K562 (cell line): ENCODE data around the gene MOB3B. TPM values are rescaled to one million over a fixed set of nuclear protein-coding genes. Genes with fewer than 3 reads are reported as not detected.

Experiments
- ATAC-seq: fragments of 200-7000 bp; cut with Tn5 transposase; 3 replicates; pipeline ENCODE4 v1.9.1; 2020; ENCODE audit warnings: moderate library complexity
- BruUV-seq: library from RNA; stranded (reverse); fragments of 400-500 nt; replicated peaks from 2 replicates; lab custom pipeline; 2021; lab: Mats Ljungman, UMichigan
- CTCF ChIA-PET: fragments of 300-600 bp; formaldehyde crosslinking; extraction: SDS; loops from one replicate; lab custom pipeline; 2021; ENCODE audit warnings: low intra/inter-chr PET ratio; lab: Yijun Ruan, JAX
- POLR2A ChIA-PET: fragments of 300-600, 350-650 bp; sonication (Branson Sonifier 250); formaldehyde crosslinking; extraction: SDS; loops from one replicate; lab custom pipeline; 2021; ENCODE audit warnings: antibody characterized with exemption, inconsistent platforms; lab: Yijun Ruan, JAX
- DNase-seq, 4 experiments: peaks; one replicate each; pipeline versions ENCODE4 v3.0.0 to v3.0.0-alpha.2; 2011 to 2018; ENCODE audit warnings: low spot score in 3 of 4, mixed read lengths in 3 of 4; ENCODE audit errors: extremely low read depth in 1 of 4
- FAIRE-seq: peaks from 2 replicates; lab custom pipeline; 2011; peaks lifted over from hg19 to GRCh38; lab: Jason Lieb, UNC
- H2AFZ ChIP-seq: 2 replicates; pipeline ENCODE4 v1.6.0; 2011; ENCODE audit warnings: low read depth, low read length, control low read depth, inconsistent platforms
- H3K27ac ChIP-seq: fragments of 200-600 bp; 3 replicates; pipeline ENCODE4 v1.8.0; 2011; ENCODE audit warnings: low read depth, mild to moderate bottlenecking, control low read depth, inconsistent platforms, low read length, moderate library complexity, mixed read lengths; ENCODE audit errors: extremely low read depth
- H3K27me3 ChIP-seq, 2 experiments: fragments of 300-600 bp in 1 of 2; 2 replicates in 1 of 2; 3 replicates in 1 of 2; pipeline versions ENCODE4 v1.6.0 to v1.8.0; 2011; ENCODE audit warnings: inconsistent platforms in 2 of 2, low read length in 2 of 2, mild to moderate bottlenecking in 1 of 2, mixed read lengths in 1 of 2, moderate library complexity in 1 of 2; ENCODE audit not compliant: control insufficient read depth in 2 of 2, insufficient read depth in 2 of 2
- H3K36me3 ChIP-seq: fragments of 300-600 bp; 3 replicates; pipeline ENCODE4 v1.8.0; 2011; ENCODE audit warnings: mild to moderate bottlenecking, low read length, inconsistent platforms; ENCODE audit not compliant: control insufficient read depth, insufficient read depth
- H3K4me1 ChIP-seq, 2 experiments: fragments of 200-600 bp in 1 of 2; replicated peaks in 1 of 2; 2 replicates in 1 of 2; 3 replicates in 1 of 2; pipeline versions ENCODE4 v1.5.1 to v1.8.0; 2011; ENCODE audit warnings: inconsistent platforms in 2 of 2, low read length in 2 of 2, mild to moderate bottlenecking in 1 of 2, mixed read lengths in 1 of 2, moderate library complexity in 1 of 2; ENCODE audit not compliant: control insufficient read depth in 2 of 2, insufficient read depth in 2 of 2
- H3K4me2 ChIP-seq: 2 replicates; pipeline ENCODE4 v1.6.1; 2011; ENCODE audit warnings: low read length, control low read depth, inconsistent platforms, mixed read lengths; ENCODE audit not compliant: insufficient read depth
- H3K4me3 ChIP-seq: fragments of 200-600 bp; sonication (generic), shearing (Covaris generic); 2 replicates; pipeline ENCODE4 v1.5.1; 2016; ENCODE audit warnings: control low read depth, inconsistent platforms
- H3K79me2 ChIP-seq: fragments of 200-600 bp; 3 replicates; pipeline ENCODE4 v1.8.0; 2011; ENCODE audit warnings: low read length, inconsistent platforms; ENCODE audit not compliant: control insufficient read depth, insufficient read depth
- H3K9ac ChIP-seq, 2 experiments: 2 replicates each; pipeline versions ENCODE4 v1.6.0 to v1.6.1; 2011; ENCODE audit warnings: low read depth in 2 of 2, low read length in 2 of 2, control low read depth in 1 of 2, inconsistent platforms in 1 of 2, mild to moderate bottlenecking in 1 of 2, mixed read lengths in 1 of 2; ENCODE audit not compliant: insufficient read depth in 1 of 2
- H3K9me1 ChIP-seq: one replicate; pipeline ENCODE4 v1.6.0; 2011; ENCODE audit warnings: inconsistent platforms, mild to moderate bottlenecking, low read length, moderate library complexity; ENCODE audit not compliant: control insufficient read depth, insufficient read depth
- H3K9me3 ChIP-seq: replicated peaks from 2 replicates; pipeline ENCODE4 v1.5.1; 2011; ENCODE audit warnings: low read depth, low read length, inconsistent platforms; ENCODE audit not compliant: control insufficient read depth, insufficient read depth
- H4K20me1 ChIP-seq: replicated peaks from 2 replicates; pipeline ENCODE4 v1.6.1; 2011; ENCODE audit warnings: low read length, inconsistent platforms, mixed read lengths; ENCODE audit not compliant: control insufficient read depth, insufficient read depth
- BDP1 ChIP-seq: IDR thresholded peaks from 3 replicates; pipeline ENCODE4 v1.6.1; 2011; ENCODE audit not compliant: insufficient read length, insufficient read depth
- HES1 ChIP-seq: fragments of 450-650 bp; IDR thresholded peaks from 2 replicates; pipeline ENCODE4 v1.6.1; 2016; ENCODE audit warnings: low read depth, mild to moderate bottlenecking, moderate library complexity
- HIVEP1 ChIP-seq: fragments of 250-450 bp; sonication (Bioruptor Pico); IDR thresholded peaks from 2 replicates; pipeline ENCODE4 v1.4.0; 2020; ENCODE audit warnings: mild to moderate bottlenecking
- KDM5B ChIP-seq: fragments of 200-600 bp; sonication (generic); IDR thresholded peaks from 2 replicates; pipeline ENCODE4 v1.6.1; 2012; ENCODE audit warnings: low read depth, mild to moderate bottlenecking, moderate library complexity, low read length, control low read depth, inconsistent platforms; ENCODE audit not compliant: insufficient replicate concordance
- MXD1 ChIP-seq: fragments of 250-450 bp; sonication (Bioruptor Pico); IDR thresholded peaks from 2 replicates; pipeline ENCODE4 v1.8.0; 2021; ENCODE audit warnings: borderline replicate concordance, mild to moderate bottlenecking, moderate library complexity; ENCODE audit not compliant: poor library complexity, severe bottlenecking
- MXI1 ChIP-seq: IDR thresholded peaks from 2 replicates; pipeline ENCODE4 v1.6.1; 2011; ENCODE audit warnings: low read depth, mild to moderate bottlenecking, improper control_type of control experiment, low read length
- NCOA6 ChIP-seq: fragments of 450-650 bp; IDR thresholded peaks from 2 replicates; pipeline ENCODE4 v1.6.1; 2017; ENCODE audit warnings: mild to moderate bottlenecking
- SIX5 ChIP-seq, 2 experiments: IDR thresholded peaks; 2 replicates each; pipeline ENCODE4 v1.6.1; 2011; ENCODE audit warnings: low read length in 2 of 2, borderline replicate concordance in 1 of 2, low read depth in 1 of 2, mild to moderate bottlenecking in 1 of 2, moderate library complexity in 1 of 2; ENCODE audit not compliant: insufficient read depth in 1 of 2
- ZBTB1 ChIP-seq: sonication (generic); formaldehyde crosslinking; IDR thresholded peaks from 2 replicates; pipeline ENCODE4 v1.8.1; 2023; ENCODE audit warnings: missing genetic modification reagents, low read depth, mild to moderate bottlenecking, borderline replicate concordance
- ZNF121 ChIP-seq: sonication (generic); formaldehyde crosslinking; conservative IDR thresholded peaks from 2 replicates; pipeline ENCODE4 v1.8.0; 2022; ENCODE audit warnings: missing genetic modification reagents
- ZNF347 ChIP-seq: fragments of 450-650 bp; formaldehyde crosslinking; IDR thresholded peaks from 2 replicates; pipeline ENCODE4 v1.4.0; 2020; ENCODE audit warnings: low read depth, mild to moderate bottlenecking, moderate library complexity
- ZNF398 ChIP-seq: fragments of 250-450 bp; sonication (Bioruptor Pico); IDR thresholded peaks from 2 replicates; pipeline ENCODE4 v1.8.0; 2021; ENCODE audit warnings: moderate library complexity, mild to moderate bottlenecking, inconsistent platforms
- ZNF79 ChIP-seq: fragments of 250-450 bp; sonication (Bioruptor Pico); IDR thresholded peaks from 2 replicates; pipeline ENCODE4 v1.4.0; 2020; ENCODE audit warnings: low read depth, mild to moderate bottlenecking, moderate library complexity
- WGBS: fragments of 100-300 bp; shearing (Covaris generic); methylation state at CpG from one replicate; pipeline ENCODE4 v1.1.6; 2016; ENCODE audit warnings: low coverage, mixed read lengths; ENCODE audit not compliant: insufficient coverage; ENCODE audit errors: missing lambda C conversion rate; 5-methylcytosine and 5-hydroxymethylcytosine counted together
- in situ Hi-C: fragments of 300-500 bp; cut with MboI; formaldehyde crosslinking; loops from 4 replicates; pipeline ENCODE4 v1.15.0; 2018; ENCODE audit warnings: inconsistent platforms, mixed read lengths
- intact Hi-C: fragments of 100-400 bp; cut with micrococcal nuclease; formaldehyde crosslinking; loops from 2 replicates; pipeline ENCODE4 v1.14.2; 2022
- polyA plus RNA-seq, 8 experiments: library from polyadenylated mRNA; depleted of rRNA in 4 of 8; stranded (reverse) in 5 of 8; unstranded in 3 of 8; fragments of >200 nt; fragmentation: Nextera tagmentation in 2 of 8; fragmentation: Illumina TruSeq in 1 of 8; extraction: Ambion mirVana in 2 of 8; extraction: Trizol in 1 of 8; gene quantifications; 2 replicates each; pipeline versions ENCODE4 v1.2.1 to v1.2.3, GENCODE V29; 2011 to 2014; ENCODE audit warnings: inconsistent platforms in 1 of 8, missing spikeins in 1 of 8
- total RNA-seq, 7 experiments: library from RNA; depleted of rRNA in 6 of 7; stranded (reverse); fragments of >200 nt in 6 of 7; fragmentation: Illumina TruSeq in 2 of 7; extraction: Trizol in 2 of 7; gene quantifications; 2 replicates each; pipeline versions ENCODE4 v1.2.1 to v1.2.3, GENCODE V29; 2011 to 2021; ENCODE audit warnings: low replicate concordance in 1 of 7
- TF ChIP-seq, protein P1 (sequence below): fragments of 250-450 bp; sonication (Bioruptor Pico); IDR thresholded peaks from 2 replicates; pipeline ENCODE4 v1.8.0; 2021; ENCODE audit warnings: moderate library complexity, mild to moderate bottlenecking, inconsistent platforms
- TF ChIP-seq, protein P2 (sequence below): fragments of 450-650 bp; IDR thresholded peaks from 2 replicates; pipeline ENCODE4 v1.6.1; 2017; ENCODE audit warnings: antibody characterized with exemption, mild to moderate bottlenecking

Gene MOB3B
- total and polyA plus RNA-seq, 9 of the 15 experiments (the other 6 are each of a cell fraction or from before 2014, with no cell fraction given), result 3.6 to 12.8 (median 7.2) TPM

DNA sequence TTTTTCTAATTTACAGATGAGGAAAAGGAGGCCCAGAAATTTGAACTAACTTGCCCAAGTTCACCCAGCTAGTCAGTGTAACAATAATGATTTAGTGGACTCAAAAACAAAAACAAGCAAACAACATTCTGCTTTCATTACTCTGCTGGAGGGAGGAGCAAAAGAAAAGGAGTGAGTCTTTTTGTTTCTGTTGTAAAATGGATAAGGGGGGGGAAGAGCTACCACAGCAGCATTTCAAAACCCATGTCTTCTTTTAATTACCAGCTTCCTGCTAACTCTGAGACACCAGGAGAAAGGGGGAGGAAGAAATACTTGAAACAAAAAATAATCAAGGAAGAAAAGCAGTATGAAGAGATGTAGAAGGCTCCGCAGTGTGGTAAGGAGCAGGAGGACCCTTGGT is 193.5 kb downstream of the MOB3B start:
- no peak overlapping the region for H3K4me3 ChIP-seq
- no CpG with 5 or more reads among the region's 1 CpG for WGBS
- no peak overlapping the region for H3K9ac ChIP-seq
- CTCF ChIA-PET, result no interaction called here
- ATAC-seq, result no peak
- no peaks in the 10 kb centered on the region for H3K79me2 ChIP-seq
- no peaks in the 10 kb centered on the region for H3K27me3 ChIP-seq
- no peaks in the 10 kb centered on the region; a peak in 1 of 5 replicates for H3K4me1 ChIP-seq
- no peak overlapping the region for H3K4me2 ChIP-seq
- no peak overlapping the region for H3K27ac ChIP-seq
- H3K9me3 ChIP-seq, result no peaks in the 10 kb centered on the region
- in situ Hi-C loops, result loop anchor here (5.0 kb wide), 1 partner anchor 196 kb away; no protein-coding TSS in a partner anchor
- H3K9me1 ChIP-seq, result no peaks in the 10 kb centered on the region
- no peak for FAIRE-seq
- POLR2A ChIA-PET, result no interaction called here
- peaks cover 4% of the 10 kb centered on the region; the same call in 1 of the 3 replicates for H3K36me3 ChIP-seq
- no peak for DNase-seq
- intact Hi-C loops, result loop anchor here (10.0 kb wide), 1 partner anchor 109 kb away; no protein-coding TSS in a partner anchor
- no TSS peak for BruUV-seq
- TF ChIP-seq ZNF398 (CRISPR knock-in tag), result no peak
- TF ChIP-seq ZNF347, result no peak
- no peak for TF ChIP-seq ZNF79 (CRISPR knock-in tag)
- TF ChIP-seq MXD1 (CRISPR knock-in tag), result no peak
- TF ChIP-seq HIVEP1, result no peak
- no peak for TF ChIP-seq SIX5 (IDR thresholded peaks at IDR 0.05; ENCODE audit: borderline replicate concordance in 1 of 2, insufficient read depth in 1 of 2, low read depth in 1 of 2, low read length in 2 of 2)
- no peak for TF ChIP-seq BDP1
- TF ChIP-seq ZBTB1 (CRISPR knock-in tag), result no peak
- TF ChIP-seq KDM5B, result no peak
- TF ChIP-seq ZNF121 (CRISPR knock-in tag), result no peak
- TF ChIP-seq MXI1, result no peak
- no peak for TF ChIP-seq HES1
- TF ChIP-seq, protein P1, sequence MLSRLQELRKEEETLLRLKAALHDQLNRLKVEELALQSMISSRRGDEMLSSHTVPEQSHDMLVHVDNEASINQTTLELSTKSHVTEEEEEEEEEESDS (CRISPR knock-in tag), result no peak
- TF ChIP-seq, protein P2, sequence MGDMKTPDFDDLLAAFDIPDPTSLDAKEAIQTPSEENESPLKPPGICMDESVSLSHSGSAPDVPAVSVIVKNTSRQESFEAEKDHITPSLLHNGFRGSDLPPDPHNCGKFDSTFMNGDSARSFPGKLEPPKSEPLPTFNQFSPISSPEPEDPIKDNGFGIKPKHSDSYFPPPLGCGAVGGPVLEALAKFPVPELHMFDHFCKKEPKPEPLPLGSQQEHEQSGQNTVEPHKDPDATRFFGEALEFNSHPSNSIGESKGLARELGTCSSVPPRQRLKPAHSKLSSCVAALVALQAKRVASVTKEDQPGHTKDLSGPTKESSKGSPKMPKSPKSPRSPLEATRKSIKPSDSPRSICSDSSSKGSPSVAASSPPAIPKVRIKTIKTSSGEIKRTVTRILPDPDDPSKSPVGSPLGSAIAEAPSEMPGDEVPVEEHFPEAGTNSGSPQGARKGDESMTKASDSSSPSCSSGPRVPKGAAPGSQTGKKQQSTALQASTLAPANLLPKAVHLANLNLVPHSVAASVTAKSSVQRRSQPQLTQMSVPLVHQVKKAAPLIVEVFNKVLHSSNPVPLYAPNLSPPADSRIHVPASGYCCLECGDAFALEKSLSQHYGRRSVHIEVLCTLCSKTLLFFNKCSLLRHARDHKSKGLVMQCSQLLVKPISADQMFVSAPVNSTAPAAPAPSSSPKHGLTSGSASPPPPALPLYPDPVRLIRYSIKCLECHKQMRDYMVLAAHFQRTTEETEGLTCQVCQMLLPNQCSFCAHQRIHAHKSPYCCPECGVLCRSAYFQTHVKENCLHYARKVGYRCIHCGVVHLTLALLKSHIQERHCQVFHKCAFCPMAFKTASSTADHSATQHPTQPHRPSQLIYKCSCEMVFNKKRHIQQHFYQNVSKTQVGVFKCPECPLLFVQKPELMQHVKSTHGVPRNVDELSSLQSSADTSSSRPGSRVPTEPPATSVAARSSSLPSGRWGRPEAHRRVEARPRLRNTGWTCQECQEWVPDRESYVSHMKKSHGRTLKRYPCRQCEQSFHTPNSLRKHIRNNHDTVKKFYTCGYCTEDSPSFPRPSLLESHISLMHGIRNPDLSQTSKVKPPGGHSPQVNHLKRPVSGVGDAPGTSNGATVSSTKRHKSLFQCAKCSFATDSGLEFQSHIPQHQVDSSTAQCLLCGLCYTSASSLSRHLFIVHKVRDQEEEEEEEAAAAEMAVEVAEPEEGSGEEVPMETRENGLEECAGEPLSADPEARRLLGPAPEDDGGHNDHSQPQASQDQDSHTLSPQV, result no peak
- TF ChIP-seq NCOA6, result no peak
- no peaks in the 10 kb centered on the region for H4K20me1 ChIP-seq
- H2AFZ ChIP-seq, result no peak overlapping the region
